ENCODE measurements around the gene MIA2.
A peak's percentile ranks its signal among the peaks of the same experiment; 100 is the strongest.
"Not testable (repeated sequence)": the region's sequence is repeated elsewhere in the genome, so short reads cannot be mapped to it uniquely, and the experiment has no call there.

Gene MIA2

DNA sequence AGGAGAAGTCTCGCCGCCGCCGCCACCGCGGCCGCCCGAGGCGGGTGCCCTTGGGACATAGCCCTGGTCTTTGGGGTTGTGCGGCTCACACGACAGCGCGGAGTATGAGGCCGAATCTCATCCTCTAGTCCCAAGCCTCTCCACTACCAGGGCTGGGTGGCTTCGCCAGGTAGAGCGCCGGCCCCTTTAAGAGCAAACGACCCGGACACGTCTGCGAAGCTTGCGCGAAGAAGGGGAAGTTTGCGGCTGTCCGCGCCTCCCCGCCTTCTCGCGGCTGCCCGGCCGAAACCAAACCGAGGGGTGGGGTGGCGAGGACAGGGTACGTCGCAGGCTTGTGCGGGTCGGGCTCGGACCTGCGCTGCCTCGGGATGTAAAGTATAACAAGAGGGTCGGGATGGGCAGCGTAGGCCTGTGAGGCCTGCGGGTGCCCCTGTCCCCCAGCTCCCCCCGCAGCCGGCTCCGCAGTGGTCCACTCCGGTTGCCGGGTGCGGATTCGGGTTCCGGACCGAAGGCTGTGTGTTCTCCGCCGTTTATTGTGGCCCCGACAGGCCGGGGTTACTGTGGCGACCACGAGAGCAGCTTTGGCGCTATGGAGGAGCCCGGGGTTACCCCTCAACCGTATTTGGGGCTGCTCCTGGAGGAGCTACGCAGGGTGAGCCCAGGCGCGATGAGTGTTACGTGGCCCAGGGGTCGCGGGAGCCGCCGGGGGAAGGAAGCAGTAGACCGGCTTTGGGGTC, 33.3 kb downstream of the MIA2 start:
- peak; percentile 48 for DNase-seq (ENCODE audit: low read depth, low spot score)

- DNase-seq (ENCODE audit: low read depth, low spot score), result no peak
Measured at GRCh38 chr14:39267608-39268005, 33.9 kb downstream of the MIA2 start.

DNA sequence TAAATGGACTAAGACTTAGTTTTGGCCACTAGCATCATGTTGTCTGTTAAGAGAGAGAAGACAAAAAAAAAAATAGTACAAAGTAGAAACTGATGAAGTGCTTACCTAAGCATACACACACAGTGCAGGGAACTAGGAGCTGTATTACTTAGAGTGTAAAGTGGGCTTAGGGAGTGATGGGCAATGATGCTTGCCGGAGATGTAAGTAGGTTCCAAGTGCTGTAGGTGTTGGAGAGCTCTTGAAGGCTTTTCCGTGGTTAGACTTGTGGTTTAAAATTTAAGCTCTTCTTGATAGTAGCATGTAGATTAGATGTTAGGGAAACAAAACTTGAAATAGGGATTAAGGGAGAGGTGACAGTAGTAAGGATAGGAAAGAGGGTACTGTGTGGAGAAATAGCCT, 34.7 kb downstream of the MIA2 start:
- no peak for DNase-seq (ENCODE audit: low read depth, low spot score)

DNA sequence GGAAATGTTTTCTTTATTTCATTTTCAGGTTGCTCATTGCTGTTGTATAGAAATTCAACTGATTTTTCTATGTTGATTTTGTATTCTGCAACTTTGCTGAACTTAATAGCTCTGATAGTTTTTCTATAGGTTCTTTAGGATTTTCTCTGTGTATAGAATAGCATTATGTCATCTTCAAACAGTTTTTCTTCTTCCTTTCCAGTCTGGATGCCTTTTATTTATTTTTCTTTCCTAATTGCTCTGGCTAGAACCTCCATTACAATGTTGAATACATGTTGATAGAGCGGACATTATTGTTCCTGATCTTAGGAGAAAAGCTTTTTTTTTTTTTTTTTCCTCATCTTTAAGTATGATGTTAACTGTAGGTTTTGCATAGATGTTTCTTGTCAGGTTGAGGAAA, 39.2 kb downstream of the MIA2 start:
- DNase-seq (ENCODE audit: low read depth, low spot score), result no peak

DNA sequence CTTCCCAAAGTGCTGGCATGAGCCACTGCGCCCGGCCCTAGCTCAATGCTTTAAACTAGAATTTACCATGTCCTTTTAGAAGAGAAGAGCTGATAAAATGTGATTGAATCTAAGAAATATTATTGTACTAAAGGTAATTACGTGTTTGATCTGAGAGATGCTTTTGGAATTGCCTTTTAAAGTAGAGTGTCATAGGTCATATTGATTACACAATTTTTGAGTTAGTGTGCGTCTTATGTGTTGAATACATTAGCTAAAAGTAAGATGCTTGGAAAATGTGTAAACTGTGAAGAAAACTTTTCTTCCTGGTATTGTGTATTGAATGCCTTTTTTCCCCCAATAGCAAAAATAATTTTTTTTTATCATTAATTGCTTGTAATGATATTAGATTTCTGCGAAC, 41.7 kb downstream of the MIA2 start:
- DNase-seq (ENCODE audit: low read depth, low spot score), result no peak

DNA sequence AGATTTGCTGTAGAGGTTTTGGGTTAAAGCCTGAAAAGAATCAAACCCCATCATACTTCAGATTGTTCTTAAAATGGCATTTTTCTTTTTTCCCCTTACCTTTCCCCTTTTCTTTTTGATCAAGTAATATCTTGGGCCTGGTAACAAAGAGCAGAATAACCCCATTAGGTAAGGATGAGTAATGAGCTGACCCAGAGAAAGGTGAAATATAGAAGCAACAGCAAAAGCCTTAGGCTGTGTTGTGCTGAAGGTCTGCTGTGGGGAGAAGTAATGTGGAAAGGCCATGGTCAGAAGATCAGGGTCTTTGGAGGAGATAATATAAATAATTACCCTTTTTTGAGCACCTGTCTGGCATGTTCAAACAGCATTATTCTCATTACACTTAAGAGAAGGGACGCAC, 42.3 kb downstream of the MIA2 start:
- DNase-seq (ENCODE audit: low read depth, low spot score), result no peak

DNA sequence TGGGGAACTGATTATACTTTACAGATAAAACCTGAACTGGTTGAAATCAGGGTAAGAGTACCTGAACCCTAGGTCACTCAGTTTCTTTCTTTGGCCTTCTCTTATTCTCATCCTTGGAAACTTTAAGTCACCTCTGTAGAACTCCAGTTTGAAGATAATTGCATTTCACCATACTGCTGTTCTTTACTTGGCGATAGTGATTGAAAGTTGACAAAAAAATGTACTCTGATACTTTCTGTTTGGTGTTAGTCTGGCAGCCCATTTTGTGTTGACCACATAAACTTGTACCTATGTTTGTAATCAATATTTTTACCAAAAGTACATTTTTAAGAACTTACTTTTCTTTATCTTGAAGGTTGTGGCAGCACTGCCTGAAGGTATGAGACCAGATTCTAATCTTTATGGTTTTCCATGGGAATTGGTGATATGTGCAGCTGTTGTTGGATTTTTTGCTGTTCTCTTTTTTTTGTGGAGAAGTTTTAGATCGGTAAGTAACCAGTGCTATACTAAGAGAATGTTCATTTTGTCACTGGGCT, 42.9 kb downstream of the MIA2 start:
- DNase-seq (ENCODE audit: low read depth, low spot score), result no peak

- no peak for DNase-seq (ENCODE audit: low read depth, low spot score)
Measured at GRCh38 chr14:39279515-39279914, 45.8 kb downstream of the MIA2 start.

DNA sequence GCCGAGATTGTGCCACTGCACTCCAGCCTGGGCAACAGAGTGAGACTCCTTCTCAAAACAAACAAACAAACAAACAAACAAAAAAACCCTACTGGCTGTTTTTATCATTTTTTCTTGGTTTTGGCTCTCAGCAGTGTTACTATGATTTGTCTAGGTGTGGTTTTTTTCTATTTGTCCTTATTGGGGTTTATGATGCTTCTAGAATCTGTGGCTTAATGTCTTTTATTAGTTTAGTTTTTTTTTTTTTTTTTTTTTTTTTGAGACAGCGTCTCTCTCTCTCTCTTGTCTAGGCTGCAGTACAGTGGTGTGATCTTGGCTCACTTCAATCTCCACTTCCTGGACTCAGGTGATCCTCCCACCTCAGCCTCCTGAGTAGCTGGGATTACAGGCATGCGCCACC, 47.0 kb downstream of the MIA2 start:
- not testable (repeated sequence) for DNase-seq (ENCODE audit: low read depth, low spot score)

- DNase-seq (ENCODE audit: low read depth, low spot score), result no peak
Measured at GRCh38 chr14:39289523-39289922, 55.8 kb downstream of the MIA2 start.

DNA sequence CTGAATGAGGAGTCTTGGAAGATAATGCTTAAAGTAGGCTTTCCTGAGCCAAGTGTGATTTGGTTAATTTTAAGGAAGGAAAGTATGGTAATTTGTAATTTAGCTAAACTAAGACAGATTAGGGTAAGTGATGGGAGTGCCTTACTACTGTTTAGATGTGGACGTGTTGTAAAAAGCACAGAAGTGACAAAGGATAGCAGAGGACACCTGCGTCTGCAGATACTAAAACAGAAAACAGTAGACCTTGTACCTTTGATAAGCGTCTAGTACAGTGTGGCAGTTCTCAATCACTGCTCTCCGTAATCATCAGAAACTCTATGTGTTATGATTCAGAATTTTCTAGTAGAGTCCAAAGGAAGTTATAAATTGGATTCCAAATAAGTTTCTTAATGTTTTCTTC, 58.0 kb downstream of the MIA2 start:
- no peak for DNase-seq (ENCODE audit: low read depth, low spot score)

DNA sequence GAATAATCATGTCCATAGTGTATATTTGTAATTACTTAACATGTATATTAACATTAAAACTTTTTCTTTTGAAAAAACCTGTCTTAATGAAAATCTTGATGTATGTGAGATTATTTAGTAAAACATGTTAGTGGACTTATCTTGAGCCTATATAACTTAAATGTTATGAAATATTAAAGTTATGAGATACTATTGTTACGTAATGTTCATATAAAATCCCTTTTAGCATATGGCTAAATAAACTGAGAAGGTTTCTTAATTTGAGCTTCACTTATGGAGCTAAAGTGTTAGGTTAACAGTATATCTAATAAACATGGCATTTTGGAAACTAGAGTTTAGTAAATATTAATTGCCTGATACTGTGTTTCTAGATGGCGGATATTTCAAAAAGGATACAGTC, 59.9 kb downstream of the MIA2 start:
- DNase-seq (ENCODE audit: low read depth, low spot score), result no peak

DNA sequence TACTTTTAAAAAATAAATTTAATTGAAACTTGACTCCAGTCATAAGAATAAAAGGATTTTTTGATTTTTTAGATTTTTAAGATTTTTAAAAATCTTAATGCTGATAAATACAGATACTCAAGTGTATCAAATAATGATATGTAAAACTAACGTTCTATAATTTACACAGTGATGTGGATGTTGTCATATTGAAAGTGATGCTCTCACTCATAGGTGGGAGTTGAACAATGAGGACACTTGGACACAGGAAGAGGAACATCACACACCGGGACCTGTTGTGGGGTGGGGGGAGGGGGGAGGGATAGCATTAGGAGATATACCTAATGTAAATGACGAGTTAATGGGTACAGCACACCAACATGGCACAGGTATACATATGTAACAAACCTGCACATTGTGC, 66.7 kb downstream of the MIA2 start:
- DNase-seq (ENCODE audit: low read depth, low spot score), result not testable (repeated sequence)

DNA sequence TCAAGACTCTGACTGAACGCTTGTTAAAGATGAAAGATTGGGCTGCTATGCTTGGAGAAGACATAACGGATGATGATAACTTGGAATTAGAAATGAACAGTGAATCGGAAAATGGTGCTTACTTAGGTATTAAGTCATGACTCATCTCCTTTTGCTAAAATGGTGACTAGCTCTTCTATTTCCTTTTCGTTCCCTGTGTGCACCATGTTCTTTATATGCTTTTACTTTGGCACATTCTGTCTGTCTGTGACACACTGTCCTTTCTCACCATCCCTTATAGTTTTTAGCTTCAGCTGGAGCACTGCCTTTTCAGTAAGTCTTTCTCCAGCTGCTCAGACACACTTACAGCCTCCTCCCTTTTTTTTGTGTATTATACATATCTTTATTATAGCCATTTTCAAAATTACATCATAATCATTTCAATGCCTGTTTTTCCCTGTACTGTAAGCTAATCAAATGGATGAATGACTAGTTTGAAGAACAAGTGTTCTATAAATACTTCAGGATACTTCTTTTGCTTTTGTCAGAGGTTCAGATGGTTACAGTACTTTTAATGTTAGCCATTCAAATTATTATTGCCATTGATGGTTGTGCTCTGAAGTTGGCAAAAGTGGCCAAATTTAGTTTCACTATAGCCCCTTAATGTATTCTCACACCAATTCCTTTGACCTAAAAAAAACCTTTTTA, 68.6 kb downstream of the MIA2 start:
- DNase-seq (ENCODE audit: low read depth, low spot score), result no peak

DNA sequence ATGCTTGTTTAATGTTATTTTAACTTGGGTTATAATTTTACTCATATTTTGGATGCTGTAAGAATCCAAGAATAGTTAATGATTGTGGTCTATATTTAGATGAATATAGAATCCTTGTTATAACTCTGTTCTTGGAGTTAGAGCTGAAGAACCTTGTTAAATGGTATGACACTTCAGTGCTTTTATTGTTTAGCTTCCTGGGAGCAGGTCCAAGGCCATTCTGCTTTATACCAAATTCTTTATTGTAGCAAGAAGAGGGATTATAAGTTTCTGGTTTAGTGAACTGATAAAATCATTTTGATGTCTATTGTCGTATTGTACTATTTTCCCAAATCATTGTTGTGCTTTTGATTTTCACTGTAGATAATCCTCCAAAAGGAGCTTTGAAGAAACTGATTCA, 69.4 kb downstream of the MIA2 start:
- no peak for DNase-seq (ENCODE audit: low read depth, low spot score)

- DNase-seq (ENCODE audit: low read depth, low spot score), result no peak
Measured at GRCh38 chr14:39307815-39308214, 74.1 kb downstream of the MIA2 start.

- no peak for DNase-seq (ENCODE audit: low read depth, low spot score)
Measured at GRCh38 chr14:39310051-39310450, 76.3 kb downstream of the MIA2 start.

GRCh38 chr14:39315859-39316444, 82.2 kb downstream of the MIA2 start:
- no peak for DNase-seq (ENCODE audit: low read depth, low spot score)

- no peak for DNase-seq (ENCODE audit: low read depth, low spot score)
Measured at GRCh38 chr14:39316830-39317553, 83.3 kb downstream of the MIA2 start.

GRCh38 chr14:39318574-39318973, 84.9 kb downstream of the MIA2 start:
- no peak for DNase-seq (ENCODE audit: low read depth, low spot score)

DNA sequence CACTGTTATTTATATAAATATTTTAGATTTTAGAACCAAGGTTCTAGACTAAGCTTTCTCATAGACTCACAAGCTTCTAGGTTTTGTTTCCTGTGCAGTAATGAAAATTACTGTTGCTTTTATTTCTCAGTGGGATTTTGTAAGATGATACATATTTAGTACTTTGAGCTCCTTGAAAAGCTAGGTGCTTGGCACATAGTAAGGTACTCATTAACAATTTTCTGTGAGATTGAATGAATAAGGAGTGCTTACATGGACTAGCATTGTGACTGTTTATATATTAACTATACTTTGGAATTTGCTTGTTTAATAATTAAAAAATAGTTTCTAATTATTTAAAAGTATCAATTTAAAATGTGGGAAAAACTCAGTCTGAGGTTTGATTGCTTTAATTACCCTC, 85.7 kb downstream of the MIA2 start:
- no peak for DNase-seq (ENCODE audit: low read depth, low spot score)

GRCh38 chr14:39320318-39320717, 86.6 kb downstream of the MIA2 start:
- no peak for DNase-seq (ENCODE audit: low read depth, low spot score)
